GM12875 (cell line): ENCODE results near the gene LGALS7B.

Experiments
- H3K4me3 ChIP-seq: one replicate; pipeline ENCODE4 v1.5.1; 2011; ENCODE audit warnings: low read depth, low read length, control low read depth
- TF ChIP-seq, protein P1 (sequence below): IDR thresholded peaks from 2 replicates; pipeline ENCODE4 v1.5.1; 2011; ENCODE audit warnings: low read depth, mild to moderate bottlenecking, control low read depth, inconsistent platforms, low read length, moderate library complexity, borderline replicate concordance; ENCODE audit not compliant: insufficient read depth

LGALS7B gene

GRCh38 chr19:38788478-38789243 is at the start of gene LGALS7B:
Gene LGALS7B (plus strand): TSS chr19:38789200. CDS start chr19:38789227, 27 bp downstream.
- TF ChIP-seq, protein P1, sequence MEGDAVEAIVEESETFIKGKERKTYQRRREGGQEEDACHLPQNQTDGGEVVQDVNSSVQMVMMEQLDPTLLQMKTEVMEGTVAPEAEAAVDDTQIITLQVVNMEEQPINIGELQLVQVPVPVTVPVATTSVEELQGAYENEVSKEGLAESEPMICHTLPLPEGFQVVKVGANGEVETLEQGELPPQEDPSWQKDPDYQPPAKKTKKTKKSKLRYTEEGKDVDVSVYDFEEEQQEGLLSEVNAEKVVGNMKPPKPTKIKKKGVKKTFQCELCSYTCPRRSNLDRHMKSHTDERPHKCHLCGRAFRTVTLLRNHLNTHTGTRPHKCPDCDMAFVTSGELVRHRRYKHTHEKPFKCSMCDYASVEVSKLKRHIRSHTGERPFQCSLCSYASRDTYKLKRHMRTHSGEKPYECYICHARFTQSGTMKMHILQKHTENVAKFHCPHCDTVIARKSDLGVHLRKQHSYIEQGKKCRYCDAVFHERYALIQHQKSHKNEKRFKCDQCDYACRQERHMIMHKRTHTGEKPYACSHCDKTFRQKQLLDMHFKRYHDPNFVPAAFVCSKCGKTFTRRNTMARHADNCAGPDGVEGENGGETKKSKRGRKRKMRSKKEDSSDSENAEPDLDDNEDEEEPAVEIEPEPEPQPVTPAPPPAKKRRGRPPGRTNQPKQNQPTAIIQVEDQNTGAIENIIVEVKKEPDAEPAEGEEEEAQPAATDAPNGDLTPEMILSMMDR: no peak
- H3K4me3 ChIP-seq: no peak within 1 kb of the TSS

GRCh38 chr19:38739440-38740256 is 49.4 kb upstream of the LGALS7B start:
- TF ChIP-seq, protein P1: no peak

GRCh38 chr19:38740257-38740592 is 48.8 kb upstream of the LGALS7B start:
- no peak overlapping the region for H3K4me3 ChIP-seq
- TF ChIP-seq, protein P1: no peak

More at GRCh38 chr19:38739440-38740256, 49.4 kb upstream of the LGALS7B start:
- no peak overlapping the region for H3K4me3 ChIP-seq

GRCh38 chr19:38740932-38741331 is 48.1 kb upstream of the LGALS7B start:
- TF ChIP-seq, protein P1: no peak
- H3K4me3 ChIP-seq: no peak overlapping the region

DNA sequence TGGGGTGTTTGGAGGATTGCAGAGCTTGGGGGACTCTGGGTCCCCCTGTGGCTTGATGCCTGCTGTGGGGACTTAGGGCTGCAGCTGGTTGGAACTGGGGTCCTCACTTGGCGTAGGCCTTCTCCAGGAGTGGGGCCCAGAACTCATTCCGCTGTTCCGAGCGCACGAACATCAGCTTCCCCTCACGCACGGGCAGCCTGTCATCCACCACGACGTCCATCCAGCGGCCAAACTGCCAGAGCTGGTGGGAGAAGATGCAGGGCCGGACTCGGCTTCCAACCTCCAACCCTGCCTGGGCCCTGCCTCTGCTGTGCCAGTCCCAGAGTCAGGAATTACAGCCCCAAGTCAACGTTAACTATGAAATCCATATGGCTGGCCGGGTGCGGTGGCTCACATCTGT is 47.3 kb upstream of the LGALS7B start:
- TF ChIP-seq, protein P1: no peak
- H3K4me3 ChIP-seq: no peak overlapping the region

DNA sequence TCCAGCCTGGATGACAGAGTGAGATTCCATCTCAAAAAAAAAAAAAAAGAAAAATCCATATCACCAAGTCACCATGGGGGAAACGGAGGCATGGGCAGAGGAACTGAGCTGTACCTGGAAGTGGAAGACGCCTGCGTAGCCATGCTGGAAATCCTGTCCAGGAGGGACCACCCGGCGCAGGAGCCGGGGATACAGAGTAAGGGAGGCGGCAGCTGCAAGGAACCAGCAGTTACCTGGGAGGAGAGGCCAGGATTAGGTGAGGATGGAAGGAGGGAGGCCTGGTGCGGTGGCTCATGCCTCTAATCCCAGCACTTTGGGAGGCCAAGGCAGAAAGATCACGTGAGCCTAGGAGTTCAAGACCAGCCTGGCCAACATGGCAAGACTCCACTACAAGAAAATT is 46.7 kb upstream of the LGALS7B start:
- H3K4me3 ChIP-seq: no peak overlapping the region
- TF ChIP-seq, protein P1: no peak

DNA sequence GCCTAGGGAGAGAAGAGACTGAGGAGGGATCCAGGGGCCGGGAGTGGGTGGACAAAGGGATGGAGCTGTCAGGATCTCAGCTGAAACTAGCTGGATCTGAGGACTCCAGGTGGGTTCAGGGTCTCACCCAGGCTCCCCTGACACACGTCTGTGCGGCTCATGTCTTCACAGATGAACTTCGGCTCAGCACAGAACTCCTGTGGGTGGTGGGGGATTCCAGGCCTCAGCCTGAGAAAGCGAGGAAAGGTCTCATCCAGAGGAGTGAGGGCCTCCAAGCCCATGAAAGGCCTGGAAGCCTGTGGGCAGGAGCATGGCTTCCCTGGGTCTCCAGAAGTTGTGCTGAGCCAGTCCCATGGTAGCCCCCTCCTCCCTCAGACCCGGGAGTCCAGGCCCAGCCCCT is 46.1 kb upstream of the LGALS7B start:
- no peak overlapping the region for H3K4me3 ChIP-seq
- TF ChIP-seq, protein P1: no peak
